Sigmoid colon (tissue), 7 donors: ENCODE results near the gene RASGRP3. TPM values are rescaled to one million over a fixed set of nuclear protein-coding genes. Genes with fewer than 3 reads are reported as not detected.
A peak's percentile ranks its signal among the peaks of the same experiment; 100 is the strongest.
"Not testable (repeated sequence)": the region's sequence is repeated elsewhere in the genome, so short reads cannot be mapped to it uniquely, and the experiment has no call there.

Experiments used
- DNase-seq: peaks from one replicate; pipeline ENCODE4 v3.0.0-alpha.2; 2019
- H3K27ac ChIP-seq, 4 donors: fragments of 200-600 bp; sonication (generic); one replicate each; pipeline ENCODE4 v1.5.1; 2016 to 2019; ENCODE audit warnings: mild to moderate bottlenecking in 1 of 4
- H3K27me3 ChIP-seq, 3 donors: fragments of 200-600 bp; sonication (generic); one replicate each; pipeline ENCODE4 v1.5.1; 2019; ENCODE audit warnings: mild to moderate bottlenecking in 1 of 3
- H3K36me3 ChIP-seq, 4 donors: fragments of 200-600 bp; sonication (generic); one replicate each; pipeline ENCODE4 v1.5.1; 2016 to 2019
- H3K4me1 ChIP-seq, 4 donors: fragments of 200-600 bp; sonication (generic); one replicate each; pipeline ENCODE4 v1.5.1; 2017 to 2019
- H3K4me3 ChIP-seq, 4 donors: fragments of 200-600 bp; sonication (generic); one replicate each; pipeline ENCODE4 v1.5.1; 2017 to 2019; ENCODE audit warnings: mild to moderate bottlenecking in 2 of 4, moderate library complexity in 1 of 4
- H3K9me3 ChIP-seq, 4 donors: fragments of 200-600 bp in 3 of 4; sonication (generic) in 3 of 4; one replicate each; pipeline versions ENCODE4 v1.5.1 to v1.6.1; 2013 to 2019
- EP300 ChIP-seq, 4 donors: sonication (generic); formaldehyde crosslinking; IDR thresholded peaks; one replicate each; pipeline ENCODE4 v1.6.1; 2017; ENCODE audit warnings: antibody characterized with exemption in 4 of 4
- POLR2A ChIP-seq, 2 donors: fragments of 450-650 bp; IDR thresholded peaks; one replicate each; pipeline ENCODE4 v1.6.1; 2016; ENCODE audit warnings: antibody characterized with exemption in 2 of 2, mild to moderate bottlenecking in 2 of 2, moderate library complexity in 2 of 2
- POLR2AphosphoS5 ChIP-seq, 4 donors: sonication (generic); formaldehyde crosslinking; IDR thresholded peaks; one replicate each; pipeline ENCODE4 v1.6.1; 2017; ENCODE audit warnings: antibody characterized with exemption in 4 of 4
- WGBS, 2 donors: extraction: QIAGEN DNeasy Blood & Tissue Kit; methylation state at CpG; one replicate each; pipeline ENCODE4 v1.1.7; 2013; 5-methylcytosine and 5-hydroxymethylcytosine counted together
- intact Hi-C: fragments of 100-400 bp; cut with DNase I; formaldehyde crosslinking; loops from one replicate; pipeline ENCODE4 v1.15.1; 2023
- polyA plus RNA-seq, 3 donors: library from polyadenylated mRNA; stranded (reverse); fragments of 200-250 nt; gene quantifications; one replicate each; pipeline ENCODE4 v1.2.3, GENCODE V29; 2013
- total RNA-seq, 4 donors: library from RNA; depleted of rRNA; stranded (reverse); fragments of >200 nt; gene quantifications; one replicate each; pipeline ENCODE4 v1.1.0, GENCODE V29; 2016
- TF ChIP-seq, protein P1 (sequence below), 4 experiments: fragments of 450-650 bp in 3 of 4; fragments of 200-600 bp in 1 of 4; IDR thresholded peaks; one replicate each; pipeline ENCODE4 v1.5.1; 2016 to 2019; ENCODE audit warnings: antibody characterized with exemption in 4 of 4, mild to moderate bottlenecking in 3 of 4, moderate library complexity in 2 of 4
- donor health status: healthy with polysubstance abuse.
- donor health status: Bipolar disorder and iron deficiency.
- donor health status: healthy.

The RASGRP3 gene
- total and polyA plus RNA-seq, 7 donors: 1.8 to 14.7 (median 6.7) TPM

GRCh38 chr2:33458248-33458819 lies 18.1 kb upstream of the RASGRP3 start:
- DNase-seq: no peak
- TF ChIP-seq POLR2A (IDR thresholded peaks at IDR 0.05) (no peak), EP300 (IDR thresholded peaks at IDR 0.05) (no peak), POLR2AphosphoS5 (IDR thresholded peaks at IDR 0.05) (no peak)
- TF ChIP-seq, protein P1, sequence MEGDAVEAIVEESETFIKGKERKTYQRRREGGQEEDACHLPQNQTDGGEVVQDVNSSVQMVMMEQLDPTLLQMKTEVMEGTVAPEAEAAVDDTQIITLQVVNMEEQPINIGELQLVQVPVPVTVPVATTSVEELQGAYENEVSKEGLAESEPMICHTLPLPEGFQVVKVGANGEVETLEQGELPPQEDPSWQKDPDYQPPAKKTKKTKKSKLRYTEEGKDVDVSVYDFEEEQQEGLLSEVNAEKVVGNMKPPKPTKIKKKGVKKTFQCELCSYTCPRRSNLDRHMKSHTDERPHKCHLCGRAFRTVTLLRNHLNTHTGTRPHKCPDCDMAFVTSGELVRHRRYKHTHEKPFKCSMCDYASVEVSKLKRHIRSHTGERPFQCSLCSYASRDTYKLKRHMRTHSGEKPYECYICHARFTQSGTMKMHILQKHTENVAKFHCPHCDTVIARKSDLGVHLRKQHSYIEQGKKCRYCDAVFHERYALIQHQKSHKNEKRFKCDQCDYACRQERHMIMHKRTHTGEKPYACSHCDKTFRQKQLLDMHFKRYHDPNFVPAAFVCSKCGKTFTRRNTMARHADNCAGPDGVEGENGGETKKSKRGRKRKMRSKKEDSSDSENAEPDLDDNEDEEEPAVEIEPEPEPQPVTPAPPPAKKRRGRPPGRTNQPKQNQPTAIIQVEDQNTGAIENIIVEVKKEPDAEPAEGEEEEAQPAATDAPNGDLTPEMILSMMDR (IDR thresholded peaks at IDR 0.05): no peak
- H3K27ac ChIP-seq: peak overlapping the region in 2 of 4 donors; percentile 7 to 70
- H3K27me3 ChIP-seq: no peaks in the 10 kb centered on the region
- 86 to 93% methylated on average over 3 of the region's 3 CpGs for WGBS, 2 donors
- intact Hi-C loops: no loop called here
- no peak overlapping the region for H3K4me3 ChIP-seq
- no peaks in the 10 kb centered on the region for H3K9me3 ChIP-seq
- H3K4me1 ChIP-seq: peaks cover 0 to 12% (median 4%) of the 10 kb centered on the region in 4 donors
- H3K36me3 ChIP-seq: no peaks in the 10 kb centered on the region

GRCh38 chr2:33459745-33460144 lies 16.7 kb upstream of the RASGRP3 start:
- H3K36me3 ChIP-seq: no peaks in the 10 kb centered on the region
- no peaks in the 10 kb centered on the region for H3K9me3 ChIP-seq
- no peak for DNase-seq
- H3K27me3 ChIP-seq: no peaks in the 10 kb centered on the region
- no peak overlapping the region for H3K4me3 ChIP-seq
- intact Hi-C loops: no loop called here
- H3K27ac ChIP-seq: no peak overlapping the region
- WGBS, 2 donors: 91 to 94% methylated on average over 2 of the region's 2 CpGs
- H3K4me1 ChIP-seq: peaks cover 0 to 12% (median 4%) of the 10 kb centered on the region in 4 donors
- no peak for TF ChIP-seq POLR2A (IDR thresholded peaks at IDR 0.05)
- TF ChIP-seq, protein P1 (IDR thresholded peaks at IDR 0.05): no peak

- H3K4me3 ChIP-seq, H3K36me3 ChIP-seq, DNase-seq, H3K27me3 ChIP-seq, intact Hi-C loops, H3K27ac ChIP-seq, H3K9me3 ChIP-seq: not testable (repeated sequence)
- WGBS, 2 donors: 90 to 92% methylated on average over 8 of the region's 8 CpGs
- peaks cover 0 to 12% (median 4%) of the 10 kb centered on the region in 4 donors for H3K4me1 ChIP-seq
Observed at GRCh38 chr2:33462512-33462911, 13.9 kb upstream of the RASGRP3 start.

GRCh38 chr2:33467413-33467812 lies 9.0 kb upstream of the RASGRP3 start:
- no peak for TF ChIP-seq EP300 (IDR thresholded peaks at IDR 0.05)
- no peak for TF ChIP-seq POLR2AphosphoS5 (IDR thresholded peaks at IDR 0.05)
- no peak for TF ChIP-seq POLR2A (IDR thresholded peaks at IDR 0.05)
- TF ChIP-seq, protein P1 (IDR thresholded peaks at IDR 0.05): no peak
- intact Hi-C loops: no loop called here
- Histone ChIP-seq H3K4me1 (no peaks in the 10 kb centered on the region), H3K36me3 (no peaks in the 10 kb centered on the region), H3K4me3 (no peak overlapping the region), H3K27ac (no peak overlapping the region), H3K27me3 (no peaks in the 10 kb centered on the region), H3K9me3 (no peaks in the 10 kb centered on the region)
- 87 to 89% methylated on average over 3 of the region's 3 CpGs for WGBS, 2 donors
- no peak for DNase-seq

GRCh38 chr2:33469238-33469637 lies 7.2 kb upstream of the RASGRP3 start:
- 63 to 85% methylated on average over 5 of the region's 5 CpGs for WGBS, 2 donors
- intact Hi-C loops: no loop called here
- no peaks in the 10 kb centered on the region for H3K9me3 ChIP-seq
- no peaks in the 10 kb centered on the region for H3K27me3 ChIP-seq
- H3K4me3 ChIP-seq: no peak overlapping the region
- no peak overlapping the region for H3K27ac ChIP-seq
- H3K36me3 ChIP-seq: no peaks in the 10 kb centered on the region
- no peaks in the 10 kb centered on the region for H3K4me1 ChIP-seq
- no peak for DNase-seq
- TF ChIP-seq POLR2AphosphoS5 (IDR thresholded peaks at IDR 0.05) (no peak), EP300 (IDR thresholded peaks at IDR 0.05) (no peak)
